GM12875 (cell line): ENCODE results near the gene TBCA.
"Not testable (repeated sequence)": the region's sequence is repeated elsewhere in the genome, so short reads cannot be mapped to it uniquely, and the experiment has no call there.

ENCODE experiments used
- H3K4me3 ChIP-seq: one replicate; pipeline ENCODE4 v1.5.1; 2011; ENCODE audit warnings: low read depth, low read length, control low read depth
- CTCF ChIP-seq: IDR thresholded peaks from 2 replicates; pipeline ENCODE4 v1.5.1; 2011; ENCODE audit warnings: low read depth, mild to moderate bottlenecking, control low read depth, inconsistent platforms, low read length, moderate library complexity, borderline replicate concordance; ENCODE audit not compliant: insufficient read depth

Gene TBCA

GRCh38 chr5:77718934-77719610 lies 57.1 kb downstream of the TBCA start:
- no peak overlapping the region for H3K4me3 ChIP-seq

GRCh38 chr5:77709993-77710685 lies 66.0 kb downstream of the TBCA start:
- TF ChIP-seq CTCF: no peak
- H3K4me3 ChIP-seq: no peak overlapping the region

More at GRCh38 chr5:77718934-77719610, 57.1 kb downstream of the TBCA start:
- no peak for TF ChIP-seq CTCF

GRCh38 chr5:77709340-77709739 lies 66.8 kb downstream of the TBCA start:
- no peak for TF ChIP-seq CTCF
- no peak overlapping the region for H3K4me3 ChIP-seq

GRCh38 chr5:77707791-77708190 lies 68.3 kb downstream of the TBCA start:
- TF ChIP-seq CTCF: no peak
- H3K4me3 ChIP-seq: no peak overlapping the region

GRCh38 chr5:77699569-77699968 lies 76.6 kb downstream of the TBCA start:
- H3K4me3 ChIP-seq: not testable (repeated sequence)

- H3K4me3 ChIP-seq: no peak overlapping the region
- TF ChIP-seq CTCF: no peak
These were observed 77.2 kb downstream of the TBCA start for GRCh38 chr5:77698920-77699319.

GRCh38 chr5:77697692-77698091 lies 78.4 kb downstream of the TBCA start:
- no peak overlapping the region for H3K4me3 ChIP-seq
- TF ChIP-seq CTCF: no peak
